ENCODE measurements around the gene FZD1.

DNA sequence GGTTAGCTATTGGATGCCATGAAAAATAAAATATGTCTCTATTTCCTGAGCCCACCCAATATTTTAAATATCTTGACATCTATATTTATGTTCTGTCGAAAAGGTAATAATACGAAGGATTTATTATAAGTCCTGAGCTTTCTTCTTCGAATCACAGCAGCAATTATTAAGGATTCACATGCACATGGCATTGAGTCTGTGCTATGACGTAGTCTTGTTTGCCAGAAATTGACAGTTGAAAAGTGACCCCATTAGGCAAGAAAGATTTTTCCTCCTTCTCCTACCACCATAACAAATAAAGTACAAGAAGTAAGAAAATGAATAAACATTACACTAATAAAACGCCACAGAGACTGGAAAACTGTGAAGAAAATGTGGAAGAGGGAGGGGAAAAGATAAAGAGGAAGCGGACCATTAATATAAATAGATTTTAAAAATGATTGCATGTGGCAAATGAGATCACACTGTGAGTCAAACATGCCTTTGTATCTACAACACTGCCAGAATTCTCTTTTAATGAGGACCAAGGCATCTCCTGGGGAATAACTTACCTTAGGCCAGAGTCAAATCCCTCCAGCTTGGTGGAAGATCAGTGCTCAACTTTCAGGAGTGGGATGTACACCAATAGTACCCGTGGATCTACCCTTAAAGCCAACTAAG lies 21.6 kb downstream of the FZD1 start:
- TF ChIP-seq, protein P1, sequence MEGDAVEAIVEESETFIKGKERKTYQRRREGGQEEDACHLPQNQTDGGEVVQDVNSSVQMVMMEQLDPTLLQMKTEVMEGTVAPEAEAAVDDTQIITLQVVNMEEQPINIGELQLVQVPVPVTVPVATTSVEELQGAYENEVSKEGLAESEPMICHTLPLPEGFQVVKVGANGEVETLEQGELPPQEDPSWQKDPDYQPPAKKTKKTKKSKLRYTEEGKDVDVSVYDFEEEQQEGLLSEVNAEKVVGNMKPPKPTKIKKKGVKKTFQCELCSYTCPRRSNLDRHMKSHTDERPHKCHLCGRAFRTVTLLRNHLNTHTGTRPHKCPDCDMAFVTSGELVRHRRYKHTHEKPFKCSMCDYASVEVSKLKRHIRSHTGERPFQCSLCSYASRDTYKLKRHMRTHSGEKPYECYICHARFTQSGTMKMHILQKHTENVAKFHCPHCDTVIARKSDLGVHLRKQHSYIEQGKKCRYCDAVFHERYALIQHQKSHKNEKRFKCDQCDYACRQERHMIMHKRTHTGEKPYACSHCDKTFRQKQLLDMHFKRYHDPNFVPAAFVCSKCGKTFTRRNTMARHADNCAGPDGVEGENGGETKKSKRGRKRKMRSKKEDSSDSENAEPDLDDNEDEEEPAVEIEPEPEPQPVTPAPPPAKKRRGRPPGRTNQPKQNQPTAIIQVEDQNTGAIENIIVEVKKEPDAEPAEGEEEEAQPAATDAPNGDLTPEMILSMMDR (IDR thresholded peaks at IDR 0.05; ENCODE audit: borderline replicate concordance, extremely low read depth, low read length, poor library complexity, severe bottlenecking): no peak
- no peak for TF ChIP-seq EZH2 (IDR thresholded peaks at IDR 0.05; ENCODE audit: borderline replicate concordance, low read depth, low read length, severe bottlenecking)
